ENCODE data around the gene DNAJB2. TPM values are rescaled to one million over a fixed set of nuclear protein-coding genes. Genes with fewer than 3 reads are reported as not detected.
"Not testable (repeated sequence)": the region's sequence is repeated elsewhere in the genome, so short reads cannot be mapped to it uniquely, and the experiment has no call there.

The DNAJB2 gene
- total and polyA plus RNA-seq, 5 experiments from 2014 or later, result 5.0 to 105 (median 6.6) TPM

GRCh38 chr2:219249203-219249980, 29.8 kb upstream of the DNAJB2 start:
- Mint-ChIP-seq H3K4me3 (peak overlapping the region; percentile 78 to 100 (median 94)), H3K27ac (peak overlapping the region; percentile 88 to 99 (median 97)), H3K9me3 (no peaks in the 10 kb centered on the region), H3K36me3 (peaks cover 0 to 44% (median 33%) of the 10 kb centered on the region in 3 donors), H3K27me3 (no peaks in the 10 kb centered on the region), H3K4me1 (peaks cover 28 to 82% (median 76%) of the 10 kb centered on the region in 4 donors)
- peak in 1 of 2 donors; percentile 1 for ATAC-seq
- POLR2A ChIA-PET, result interaction anchor here (0.7 to 15.9 kb wide), 14 partner anchors 14 to 853 kb away, joined by 3 to 591 read pairs (median 8); partner anchors contain the start of genes ABCB6, ANKZF1, ATG9A and CHPF
- peak in 9 of 10 donors; percentile 30 to 70 (median 51) for DNase-seq

- POLR2A ChIA-PET, result interaction anchor here (0.6 to 15.9 kb wide), 13 partner anchors 15 to 293 kb away, joined by 3 to 591 read pairs (median 9); partner anchors contain the start of genes ABCB6, ANKZF1, ATG9A and CHPF
- DNase-seq (peak in 1 of 10 donors; percentile 30), ATAC-seq (no peak)
- H3K27me3 Mint-ChIP-seq, result no peaks in the 10 kb centered on the region
- peaks cover 26 to 81% (median 76%) of the 10 kb centered on the region in 4 donors for H3K4me1 Mint-ChIP-seq
- peak overlapping the region; percentile 78 to 100 (median 94) for H3K4me3 Mint-ChIP-seq
- peak overlapping the region; percentile 88 to 99 (median 98) for H3K27ac Mint-ChIP-seq
- peaks cover 0 to 44% (median 33%) of the 10 kb centered on the region in 3 donors for H3K36me3 Mint-ChIP-seq
- H3K9me3 Mint-ChIP-seq, result no peaks in the 10 kb centered on the region
Observed at GRCh38 chr2:219250049-219250781, 29.0 kb upstream of the DNAJB2 start.

GRCh38 chr2:219251656-219252055, 27.5 kb upstream of the DNAJB2 start:
- Mint-ChIP-seq H3K36me3 (peaks cover 0 to 44% (median 33%) of the 10 kb centered on the region in 3 donors), H3K4me1 (peaks cover 28 to 78% (median 71%) of the 10 kb centered on the region in 4 donors), H3K27ac (peak overlapping the region; percentile 77 to 99 (median 95)), H3K27me3 (no peaks in the 10 kb centered on the region), H3K4me3 (peak overlapping the region; percentile 78 to 100 (median 94)), H3K9me3 (no peaks in the 10 kb centered on the region)
- POLR2A ChIA-PET, result interaction anchor here (1.2 to 15.9 kb wide), 10 partner anchors 16 to 91 kb away, joined by 3 to 591 read pairs (median 39); partner anchors contain the start of genes ABCB6, ANKZF1, ATG9A and CNPPD1
- DNase-seq (no peak), ATAC-seq (no peak)

- Mint-ChIP-seq H3K27me3 (no peaks in the 10 kb centered on the region), H3K4me1 (peaks cover 25 to 74% (median 67%) of the 10 kb centered on the region in 4 donors), H3K36me3 (peaks cover 0 to 44% (median 33%) of the 10 kb centered on the region in 3 donors), H3K4me3 (peak overlapping the region; percentile 78 to 100 (median 94)), H3K9me3 (no peaks in the 10 kb centered on the region), H3K27ac (peak overlapping the region; percentile 77 to 99 (median 95))
- ATAC-seq, result no peak
- POLR2A ChIA-PET, result interaction anchor here (1.2 to 15.9 kb wide), 10 partner anchors 16 to 92 kb away, joined by 3 to 591 read pairs (median 39); partner anchors contain the start of genes ABCB6, ANKZF1, ATG9A and CNPPD1
- DNase-seq, result no peak
Observed at GRCh38 chr2:219252084-219252483, 27.1 kb upstream of the DNAJB2 start.

- Mint-ChIP-seq H3K4me1 (peaks cover 23 to 69% (median 63%) of the 10 kb centered on the region in 4 donors), H3K27me3 (no peaks in the 10 kb centered on the region), H3K4me3 (peak overlapping the region; percentile 78 to 100 (median 94)), H3K27ac (peak overlapping the region; percentile 77 to 99 (median 95)), H3K36me3 (peaks cover 0 to 44% (median 33%) of the 10 kb centered on the region in 3 donors), H3K9me3 (no peaks in the 10 kb centered on the region)
- peak in 1 of 2 donors; percentile 5 for ATAC-seq
- POLR2A ChIA-PET, result interaction anchor here (0.6 to 15.9 kb wide), 17 partner anchors 17 to 384 kb away, joined by 3 to 591 read pairs (median 7); partner anchors contain the start of genes ABCB6, ANKZF1, ATG9A and CNPPD1
- peak in 3 of 10 donors; percentile 27 to 45 (median 27) for DNase-seq
Observed at GRCh38 chr2:219252570-219252899, 26.6 kb upstream of the DNAJB2 start.

- DNase-seq, result peak in 7 of 10 donors; percentile 20 to 52 (median 47)
- no peaks in the 10 kb centered on the region for H3K9me3 Mint-ChIP-seq
- peak within 1 kb of the TSS; percentile 78 to 100 (median 94) for H3K4me3 Mint-ChIP-seq
- H3K36me3 Mint-ChIP-seq, result peaks cover 0 to 40% (median 31%) of the 10 kb centered on the region in 3 donors
- H3K27me3 Mint-ChIP-seq, result no peaks in the 10 kb centered on the region
- POLR2A ChIA-PET, result interaction anchor here (0.6 to 15.9 kb wide), 21 partner anchors 9 to 383 kb away, joined by 3 to 591 read pairs (median 7); partner anchors contain the start of genes ABCB6, ANKZF1, ATG9A and CNPPD1
- peak within 1 kb of the TSS; percentile 77 to 99 (median 96) for H3K27ac Mint-ChIP-seq
- peak; percentile 35 to 38 for ATAC-seq
- H3K4me1 Mint-ChIP-seq, result peaks cover 22 to 63% (median 57%) of the 10 kb centered on the region in 4 donors
Observed at GRCh38 chr2:219252900-219253752, 26.0 kb upstream of the DNAJB2 start, which contains the start of gene TUBA4B. Gene TUBA4B, plus strand, starts transcription at chr2:219253243. Its CDS starts 165 bp downstream, at chr2:219253408.

DNA sequence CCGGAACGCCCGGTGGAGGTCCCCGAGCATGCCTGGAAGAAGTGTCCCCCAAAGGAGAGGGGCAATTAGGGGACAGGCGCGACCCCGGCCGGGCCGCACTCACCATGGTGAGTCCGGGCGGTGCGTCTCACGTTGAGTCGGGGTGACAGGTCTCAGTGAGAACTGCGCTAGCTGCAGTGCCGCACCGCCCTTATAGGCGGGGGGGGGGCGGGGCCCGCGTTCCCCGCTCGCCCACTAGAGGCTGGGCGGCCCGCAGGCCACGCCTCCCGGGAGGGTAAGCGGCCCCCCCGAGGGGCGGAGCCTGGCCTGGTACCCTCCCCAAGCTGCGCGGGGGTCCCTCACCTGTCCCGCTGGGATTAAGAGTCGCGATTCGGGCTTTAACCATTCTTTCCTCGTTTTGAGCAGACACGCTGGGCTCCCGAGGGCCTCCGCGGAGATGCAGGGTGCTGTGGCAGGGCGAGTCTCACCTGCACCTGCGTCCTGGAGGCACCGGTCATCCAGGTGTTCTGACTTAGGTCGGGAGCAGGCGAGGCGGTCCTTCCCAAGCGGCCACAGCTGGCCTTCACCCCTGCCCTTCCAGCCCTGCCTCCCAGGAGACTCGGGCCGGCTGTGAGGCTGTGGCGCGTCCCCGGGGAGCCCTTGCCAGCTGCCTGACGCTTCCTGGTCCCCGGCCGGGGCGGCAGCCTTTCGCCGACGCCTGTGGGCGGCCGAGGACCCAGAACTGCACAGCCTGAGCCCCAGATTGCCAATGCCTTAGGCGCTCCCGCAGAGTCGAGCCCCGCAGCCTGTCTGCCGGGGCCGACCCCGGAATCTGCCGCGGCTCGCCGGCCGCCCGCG, 25.2 kb upstream of the DNAJB2 start, which contains the start of gene TUBA4A:
Gene TUBA4A, minus strand, starts transcription at position 166 of the 837 bp plus-strand sequence. Its CDS starts 60 bp downstream, at position 106.
- no peaks in the 10 kb centered on the region for H3K9me3 Mint-ChIP-seq
- peak; percentile 86 to 96 (median 91) for DNase-seq

DNA sequence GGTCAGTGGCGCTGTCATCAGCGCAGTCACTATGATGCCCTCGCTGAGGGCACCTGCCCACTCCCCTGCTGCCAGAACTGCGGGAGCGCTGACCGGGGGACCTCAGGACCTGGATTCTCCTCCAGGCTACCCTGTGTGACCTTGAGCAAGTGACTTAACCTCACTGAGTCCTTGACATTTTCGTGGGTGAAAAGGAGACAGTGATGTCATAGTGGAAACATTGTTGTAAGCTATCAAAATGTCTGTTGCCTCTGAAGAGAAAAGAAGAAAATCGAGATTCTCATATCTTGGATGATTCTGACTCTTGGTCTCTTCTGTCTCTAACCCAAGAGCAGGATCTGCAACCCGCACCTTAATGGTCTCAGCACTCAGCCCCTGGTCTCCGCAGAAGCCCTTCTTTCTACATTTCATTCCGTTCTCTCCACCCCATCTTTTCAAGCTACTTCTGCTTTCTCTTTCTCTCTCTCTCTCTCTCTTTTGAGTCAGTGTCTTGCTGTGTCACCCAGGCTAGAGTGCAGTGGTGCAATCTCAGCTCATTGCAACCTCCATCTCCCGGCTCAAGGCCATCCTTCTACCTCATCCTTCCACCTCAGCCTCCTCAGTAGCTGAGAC, 24.5 kb upstream of the DNAJB2 start:
- ATAC-seq, result peak; percentile 34 to 48
- peak in 8 of 10 donors; percentile 20 to 77 (median 38) for DNase-seq
- H3K9me3 Mint-ChIP-seq, result no peaks in the 10 kb centered on the region
- H3K36me3 Mint-ChIP-seq, result peaks cover 0 to 27% (median 19%) of the 10 kb centered on the region in 3 donors
- peak overlapping the region; percentile 78 to 100 (median 90) for H3K4me3 Mint-ChIP-seq
- peaks cover 0 to 2% (median 0%) of the 10 kb centered on the region in 5 donors for H3K27me3 Mint-ChIP-seq
- peak overlapping the region; percentile 59 to 99 (median 97) for H3K27ac Mint-ChIP-seq
- POLR2A ChIA-PET, result interaction anchor here (0.7 to 15.9 kb wide), 15 partner anchors 8 to 133 kb away, joined by 3 to 591 read pairs (median 10); partner anchors contain the start of genes ABCB6, ANKZF1, ATG9A and CNPPD1
- H3K4me1 Mint-ChIP-seq, result peaks cover 19 to 47% (median 41%) of the 10 kb centered on the region in 4 donors

More for the DNA sequence above, 25.2 kb upstream of the DNAJB2 start, which contains the start of gene TUBA4A:
- POLR2A ChIA-PET, result interaction anchor here (0.8 to 15.9 kb wide), 18 partner anchors 8 to 246 kb away, joined by 3 to 591 read pairs (median 8); partner anchors contain the start of genes ABCB6, ANKZF1, ATG9A and CNPPD1
- Mint-ChIP-seq H3K36me3 (peaks cover 0 to 34% (median 25%) of the 10 kb centered on the region in 3 donors), H3K4me1 (peaks cover 22 to 55% (median 48%) of the 10 kb centered on the region in 4 donors), H3K27ac (peak within 1 kb of the TSS; percentile 77 to 99 (median 98)), H3K4me3 (peak within 1 kb of the TSS; percentile 78 to 100 (median 94)), H3K27me3 (no peaks in the 10 kb centered on the region)
- ATAC-seq, result peak; percentile 75 to 77

GRCh38 chr2:219258942-219259341, 20.2 kb upstream of the DNAJB2 start:
- not testable (repeated sequence) for H3K36me3 Mint-ChIP-seq, H3K9me3 Mint-ChIP-seq, H3K4me3 Mint-ChIP-seq, H3K27ac Mint-ChIP-seq, H3K27me3 Mint-ChIP-seq, ATAC-seq, DNase-seq
- POLR2A ChIA-PET, result interaction anchor here (0.7 to 0.9 kb wide), 4 partner anchors 10 to 32 kb away, joined by 3 to 8 read pairs (median 6); partner anchors contain the start of genes ANKZF1 and ATG9A
- peaks cover 11 to 27% (median 24%) of the 10 kb centered on the region in 4 donors for H3K4me1 Mint-ChIP-seq

Data from naive thymus-derived CD8-positive, alpha-beta T cell (primary cell).